Measurements from ENCODE around the gene ATP5F1D. TPM values are rescaled to one million over a fixed set of nuclear protein-coding genes. Genes with fewer than 3 reads are reported as not detected.

Gene ATP5F1D
- total RNA-seq, 1 experiment from 2014 or later = 179 TPM

- DNase-seq = no peak
- Histone ChIP-seq H2AFZ (ENCODE audit: low read length) (no peak overlapping the region), H2BK5ac (ENCODE audit: insufficient read length, low read length) (no peak overlapping the region), H3K27me3 (ENCODE audit: insufficient read depth, low read length) (no peaks in the 10 kb centered on the region), H4K91ac (ENCODE audit: insufficient read length, low read depth, low read length) (no peak overlapping the region), H3K14ac (ENCODE audit: insufficient read depth, low read length) (no peak overlapping the region), H2BK12ac (ENCODE audit: insufficient read length, low read depth, low read length) (no peak overlapping the region), H2BK120ac (ENCODE audit: low read depth, low read length, poor library complexity, severe bottlenecking) (no peak overlapping the region), H3K56ac (ENCODE audit: insufficient read length, low read depth, low read length) (no peak overlapping the region), H3K9ac (ENCODE audit: extremely low read depth, insufficient read length, low read length) (no peak overlapping the region), H4K20me1 (ENCODE audit: control insufficient read depth, insufficient read depth, insufficient read length) (no peaks in the 10 kb centered on the region), H3K18ac (ENCODE audit: insufficient read length, low read depth, low read length) (no peak overlapping the region), H3K4ac (ENCODE audit: low read depth, low read length) (no peak overlapping the region), H3K23ac (ENCODE audit: insufficient read length, low read depth, low read length) (no peak overlapping the region), H3K4me1 (ENCODE audit: insufficient read depth, low read length) (no peaks in the 10 kb centered on the region), H4K5ac (ENCODE audit: insufficient read length, low read depth, low read length) (no peak overlapping the region), H2BK20ac (ENCODE audit: low read depth, low read length, poor library complexity, severe bottlenecking) (no peak overlapping the region), H3K23me2 (ENCODE audit: insufficient read length, low read depth, low read length, poor library complexity, severe bottlenecking) (no peaks in the 10 kb centered on the region), H3K79me1 (ENCODE audit: insufficient read depth, low read depth, low read length, poor library complexity, severe bottlenecking) (no peaks in the 10 kb centered on the region), H3K9me3 (ENCODE audit: control insufficient read depth, low read depth, low read length) (no peaks in the 10 kb centered on the region), H3K4me2 (ENCODE audit: insufficient read depth, insufficient read length, low read length) (no peak overlapping the region), H2BK15ac (ENCODE audit: low read depth, low read length) (no peak overlapping the region), H3K27ac (ENCODE audit: insufficient read length, low read depth, low read length) (no peak overlapping the region), H2AK5ac (ENCODE audit: insufficient read length, low read length) (no peak overlapping the region), H4K8ac (replicated peaks; ENCODE audit: insufficient read length, low read depth, low read length) (no peak overlapping the region), H3K79me2 (ENCODE audit: insufficient read depth, low read length) (no peaks in the 10 kb centered on the region), H3T11ph (ENCODE audit: low read length) (no peak overlapping the region)
- peaks cover 2 to 16% (median 15%) of the 10 kb centered on the region in 3 experiments; a peak in 5 of 7 replicates for H3K36me3 Mint-ChIP-seq (ENCODE audit: insufficient read depth in 1 of 3, low read depth in 3 of 3)
- no peak for TF ChIP-seq CTCF (conservative IDR thresholded peaks at IDR 0.05)
- no CpG with 5 or more reads among the region's 56 CpGs for WGBS (ENCODE audit: extremely low coverage, insufficient read length, low lambda C conversion rate)
- no peak overlapping the region for H3K27ac Mint-ChIP-seq
- H3K27me3 Mint-ChIP-seq (ENCODE audit: low read depth) = no peaks in the 10 kb centered on the region
- H3K4me1 Mint-ChIP-seq = 0 out of 4 replicates have a peak, but pooled peaks cover 0 to 2% of the 10 kb centered on the region in 2 experiments
- no peaks in the 10 kb centered on the region for H3K9me3 Mint-ChIP-seq
- H3K4me3 Mint-ChIP-seq = no peak overlapping the region
Measured at GRCh38 chr19:1227304-1228054, 14.1 kb upstream of the ATP5F1D start.

All from H9 (cell line).